Activated naive CD4-positive, alpha-beta T cell treated with anti-CD3 and anti-CD28 coated beads, Interleukin-2, amount 50 U/mL, for 72 hours (primary cell): Measurements from ENCODE around the gene SNX8. TPM values are rescaled to one million over a fixed set of nuclear protein-coding genes. Genes with fewer than 3 reads are reported as not detected.
A peak's percentile ranks its signal among the peaks of the same experiment; 100 is the strongest.
"Not testable (repeated sequence)": the region's sequence is repeated elsewhere in the genome, so short reads cannot be mapped to it uniquely, and the experiment has no call there.

Experiments
- ATAC-seq, 2 donors: fragments of 150-1000 bp; cut with Tn5 transposase; 2 replicates each; pipeline ENCODE4 v1.10.0; 2021; ENCODE audit warnings: mild to moderate bottlenecking in 2 of 2, moderate library complexity in 2 of 2
- DNase-seq, 2 donors: peaks; one replicate each; pipeline ENCODE4 v3.0.0; 2021 to 2022; ENCODE audit warnings: low spot score in 2 of 2
- H3K27ac Mint-ChIP-seq, 2 donors: one replicate each; pipeline ENCODE4 v1.8.0; 2022; ENCODE audit warnings: mild to moderate bottlenecking in 2 of 2, mixed read lengths in 2 of 2
- H3K36me3 Mint-ChIP-seq, 2 donors: one replicate each; pipeline ENCODE4 v1.8.0; 2022; ENCODE audit warnings: mixed read lengths in 2 of 2
- H3K9me3 Mint-ChIP-seq, 2 donors: one replicate each; pipeline ENCODE4 v1.8.0; 2022; ENCODE audit warnings: mixed read lengths in 2 of 2
- total RNA-seq, 2 donors: library from RNA; stranded (reverse); gene quantifications; one replicate each; pipeline ENCODE4 v1.2.3, GENCODE V29; 2022

SNX8 gene
- total RNA-seq, 2 donors from 2014 or later = 35.6 to 36.1 TPM

DNA sequence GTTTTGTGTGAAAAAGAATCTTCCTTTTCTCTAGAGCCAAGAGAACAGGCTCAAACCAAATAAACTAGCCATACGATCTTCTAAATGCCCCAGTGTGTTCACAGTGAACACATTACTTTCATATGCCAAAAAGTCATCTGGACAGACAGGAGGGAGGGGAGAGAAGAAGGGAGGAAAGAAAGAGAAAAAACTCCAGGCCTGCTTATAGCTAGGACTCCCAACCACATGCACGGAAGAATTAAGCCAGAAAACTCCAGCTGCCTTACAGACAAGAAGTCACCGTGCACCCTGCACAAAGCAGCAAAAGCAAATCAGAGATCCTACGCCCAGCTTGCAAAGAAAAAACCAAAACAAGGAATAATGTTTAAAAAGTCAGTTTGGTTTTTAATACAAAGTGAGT lies 34.3 kb downstream of the SNX8 start:
- DNase-seq (no peak), ATAC-seq (no peak)
- Mint-ChIP-seq H3K9me3 (no peaks in the 10 kb centered on the region), H3K36me3 (no peaks in the 10 kb centered on the region), H3K27ac (peak overlapping the region in 1 of 2 donors; percentile 23)

DNA sequence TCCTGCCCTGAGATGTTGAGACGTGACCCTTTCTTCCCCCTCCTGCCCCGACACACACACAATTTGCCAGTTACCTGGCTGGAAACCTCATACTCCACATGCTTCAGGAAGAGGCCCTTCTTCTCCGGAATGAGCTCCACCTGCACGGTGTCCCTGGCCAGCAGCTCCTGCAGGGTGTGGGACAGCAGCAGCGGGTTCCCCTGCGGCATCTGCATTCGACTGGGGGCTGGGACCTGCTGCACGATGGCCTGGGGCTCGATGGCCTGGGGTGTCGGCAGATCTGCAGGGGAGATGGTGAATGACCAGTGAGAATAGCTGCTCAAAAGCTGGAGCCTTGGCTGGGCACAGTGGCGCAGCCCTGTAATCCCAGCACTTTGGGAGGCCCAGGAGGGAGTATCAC lies 36.2 kb downstream of the SNX8 start:
- Mint-ChIP-seq H3K27ac (no peak overlapping the region), H3K36me3 (no peaks in the 10 kb centered on the region), H3K9me3 (no peaks in the 10 kb centered on the region)
- DNase-seq = no peak
- ATAC-seq = no peak

DNA sequence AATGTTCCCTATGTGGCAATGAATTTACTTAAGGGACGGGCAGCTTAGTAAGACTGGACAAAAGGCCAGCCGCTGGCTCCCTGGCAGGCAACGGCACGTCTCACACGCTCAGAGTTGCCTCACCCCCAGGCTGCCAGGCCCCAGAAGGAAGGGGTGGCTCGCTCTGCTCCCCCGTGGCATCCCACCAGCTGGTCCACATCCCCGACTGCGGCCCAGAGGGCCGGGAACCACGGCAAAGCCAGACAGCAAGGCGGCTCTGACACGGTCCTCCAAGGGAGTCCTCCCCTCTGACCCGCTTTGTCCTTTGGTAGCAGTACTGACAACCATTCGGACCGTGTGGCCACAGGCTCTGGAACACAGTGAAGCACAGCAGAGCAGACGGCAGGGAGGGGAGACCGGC lies 38.1 kb downstream of the SNX8 start:
- ATAC-seq (no peak), DNase-seq (no peak)
- no peaks in the 10 kb centered on the region for H3K36me3 Mint-ChIP-seq
- H3K27ac Mint-ChIP-seq = no peak overlapping the region
- no peaks in the 10 kb centered on the region for H3K9me3 Mint-ChIP-seq

DNA sequence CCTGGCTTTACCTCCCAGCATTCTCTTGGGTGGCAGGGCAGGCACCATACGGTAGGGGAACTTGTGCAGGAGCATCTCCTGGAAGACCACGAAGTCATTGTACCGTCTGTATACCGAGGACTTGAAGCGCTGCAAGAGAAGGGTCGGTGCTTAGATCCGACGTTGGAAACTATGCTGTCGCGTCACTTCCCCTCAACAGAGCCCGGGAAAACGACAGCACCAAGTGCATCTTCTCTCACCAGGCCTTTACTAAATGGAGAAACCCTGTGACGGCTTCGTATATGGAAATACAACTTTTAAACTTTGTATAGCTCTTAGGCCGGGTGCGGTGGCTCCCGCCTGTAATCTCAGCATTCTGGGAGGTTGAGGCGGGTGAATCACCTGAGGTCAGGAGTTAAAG lies 39.1 kb downstream of the SNX8 start:
- H3K9me3 Mint-ChIP-seq = no peaks in the 10 kb centered on the region
- no peaks in the 10 kb centered on the region for H3K36me3 Mint-ChIP-seq
- ATAC-seq = no peak

DNA sequence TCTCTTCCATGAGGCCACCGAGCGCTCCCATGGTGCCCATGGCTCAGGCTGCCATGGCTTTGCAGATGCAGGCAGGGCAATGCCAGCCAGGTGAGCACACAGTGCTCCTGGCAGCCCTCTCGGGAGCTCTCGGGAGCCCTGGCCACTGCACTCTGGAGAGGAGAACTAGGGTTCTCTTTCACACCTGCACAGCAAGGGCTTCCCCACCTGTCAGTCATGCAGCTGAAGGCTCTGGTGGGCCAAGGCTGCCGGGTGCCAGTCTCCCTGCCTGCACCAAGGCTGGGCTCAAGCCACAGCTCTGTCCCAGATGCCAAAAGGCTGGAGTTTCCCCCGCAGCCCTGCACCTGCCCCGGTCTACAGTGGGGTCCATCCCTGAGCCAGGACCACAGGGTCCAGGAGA lies 39.6 kb downstream of the SNX8 start:
- no peaks in the 10 kb centered on the region for H3K9me3 Mint-ChIP-seq
- DNase-seq (no peak), ATAC-seq (no peak)
- no peak overlapping the region for H3K27ac Mint-ChIP-seq
- H3K36me3 Mint-ChIP-seq = no peaks in the 10 kb centered on the region

More for the DNA sequence above, 39.1 kb downstream of the SNX8 start:
- peak overlapping the region in 1 of 2 donors; percentile 50 for H3K27ac Mint-ChIP-seq
- DNase-seq = no peak

DNA sequence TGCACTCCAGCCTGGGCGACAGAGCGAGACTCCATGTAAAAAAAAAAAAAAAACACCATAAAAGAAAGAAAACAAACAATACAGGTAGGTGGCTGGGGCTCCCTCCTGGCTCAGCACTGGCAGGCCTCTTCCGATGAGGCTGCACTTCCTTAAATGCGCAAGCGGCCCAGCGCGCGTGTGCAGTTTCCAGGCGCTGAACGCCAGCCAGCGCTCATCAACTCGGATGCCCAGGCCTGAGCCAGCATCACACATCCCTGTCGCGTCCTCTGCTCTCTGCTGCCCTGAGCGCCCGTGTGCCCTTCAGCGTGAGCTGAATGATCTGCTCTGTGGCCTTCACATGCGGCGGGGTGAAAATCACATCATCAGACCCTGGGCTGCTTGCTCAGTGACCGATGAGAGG lies 40.4 kb downstream of the SNX8 start:
- Mint-ChIP-seq H3K27ac (no peak overlapping the region), H3K9me3 (no peaks in the 10 kb centered on the region), H3K36me3 (no peaks in the 10 kb centered on the region)
- ATAC-seq (no peak), DNase-seq (no peak)

DNA sequence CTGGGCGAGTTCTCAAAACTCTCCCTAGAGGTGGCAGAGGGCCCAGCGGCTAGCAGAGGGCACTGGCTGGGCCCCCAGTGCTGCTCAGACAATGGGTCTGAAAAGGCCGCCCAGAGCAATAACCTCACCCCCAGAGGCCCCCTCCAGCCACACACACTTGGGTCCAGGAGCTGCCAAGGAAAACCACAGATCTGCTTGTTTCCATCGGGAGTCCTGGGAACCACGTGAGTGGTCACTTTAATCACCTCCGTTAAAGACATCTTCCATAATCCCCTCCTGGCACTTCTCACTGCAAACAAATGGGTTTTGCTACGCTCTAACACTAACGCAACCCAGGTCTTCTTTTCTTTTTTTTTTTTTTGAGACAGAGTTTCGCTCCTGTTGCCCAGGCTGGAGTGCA lies 42.2 kb downstream of the SNX8 start:
- Mint-ChIP-seq H3K9me3 (no peaks in the 10 kb centered on the region), H3K27ac (peak overlapping the region in 1 of 2 donors; percentile 44), H3K36me3 (no peaks in the 10 kb centered on the region)
- ATAC-seq (no peak), DNase-seq (no peak)

DNA sequence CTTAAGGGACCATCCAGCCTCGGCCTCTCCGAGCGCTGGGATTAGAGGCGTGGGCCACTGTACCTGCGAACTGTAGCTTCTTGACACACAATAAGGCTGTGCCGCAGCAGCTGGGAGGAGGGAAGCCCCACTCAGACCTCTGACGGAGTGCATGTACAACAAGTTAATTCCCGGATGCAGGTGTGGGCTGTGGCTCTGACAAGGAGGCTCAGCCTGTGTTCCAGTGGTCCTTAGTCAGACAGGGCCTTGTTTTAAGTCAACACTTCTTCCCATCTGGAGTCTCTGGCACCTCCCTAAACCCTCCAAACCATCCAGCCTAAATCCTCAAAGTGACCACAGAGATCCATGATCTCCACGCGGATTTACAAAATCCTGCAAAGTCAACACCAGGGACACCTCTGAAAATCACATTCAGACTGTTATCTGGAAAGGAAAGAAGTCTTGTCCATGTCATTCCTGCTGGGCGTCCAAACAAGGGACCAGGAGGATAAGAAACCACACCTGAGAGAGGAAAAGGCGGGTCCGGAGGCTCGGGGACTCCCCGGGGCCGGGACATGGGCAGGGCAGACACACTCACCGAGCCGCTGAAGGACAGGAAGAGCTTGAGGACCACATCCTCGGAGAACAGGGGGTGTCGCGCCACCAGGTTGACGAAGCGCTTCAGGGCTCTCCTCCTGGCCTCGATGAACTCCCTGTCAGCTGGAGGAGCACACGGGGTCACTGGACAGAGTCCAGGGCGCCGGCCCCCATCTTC lies 42.8 kb downstream of the SNX8 start:
- DNase-seq (no peak), ATAC-seq (no peak)
- no peaks in the 10 kb centered on the region for H3K36me3 Mint-ChIP-seq
- no peak overlapping the region for H3K27ac Mint-ChIP-seq
- H3K9me3 Mint-ChIP-seq = no peaks in the 10 kb centered on the region

DNA sequence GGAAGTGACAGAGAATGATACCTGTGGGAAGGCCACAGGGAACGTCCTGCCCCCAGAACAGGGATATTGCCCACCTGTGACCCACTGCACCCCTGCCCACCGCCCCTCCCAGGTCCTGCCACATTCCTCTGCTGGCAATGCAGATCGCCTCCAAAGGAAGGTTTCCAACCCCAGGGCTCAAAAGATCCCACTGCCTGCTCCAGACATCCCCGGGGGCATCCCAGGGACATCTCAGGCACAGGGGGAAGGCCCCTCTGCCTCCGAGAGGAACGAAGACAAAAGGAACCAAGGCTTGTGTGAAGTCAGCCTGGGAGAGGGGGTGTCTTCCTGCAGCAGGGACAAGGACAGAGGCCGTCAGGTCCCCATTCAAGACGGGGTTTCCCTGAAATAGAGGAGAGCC lies 43.7 kb downstream of the SNX8 start:
- no peak overlapping the region for H3K27ac Mint-ChIP-seq
- H3K36me3 Mint-ChIP-seq = no peaks in the 10 kb centered on the region
- H3K9me3 Mint-ChIP-seq = no peaks in the 10 kb centered on the region
- no peak for ATAC-seq
- no peak for DNase-seq

DNA sequence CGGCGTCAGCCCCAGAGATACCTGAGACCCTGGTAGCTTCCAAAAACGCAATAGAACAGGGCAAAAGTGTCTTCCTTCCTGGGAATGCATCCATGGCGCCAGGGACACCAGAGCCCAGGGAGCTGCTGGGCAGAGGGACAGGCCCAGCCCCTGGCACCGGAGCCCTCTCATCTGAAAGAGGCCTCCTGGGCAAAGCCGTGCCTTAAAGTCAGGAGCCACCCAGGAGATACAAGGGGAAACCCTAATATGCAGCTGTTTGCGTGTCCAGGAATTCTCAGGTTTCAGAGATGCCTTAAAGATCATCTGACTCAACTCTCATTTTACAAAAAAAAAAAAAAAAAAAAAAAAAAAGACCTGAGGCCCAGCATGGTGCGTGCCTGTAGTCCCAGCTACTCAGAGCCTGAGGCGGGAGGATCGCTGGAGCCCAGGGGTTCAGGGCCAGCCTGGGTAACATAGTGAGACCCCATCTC lies 44.2 kb downstream of the SNX8 start:
- no peaks in the 10 kb centered on the region for H3K9me3 Mint-ChIP-seq
- no peaks in the 10 kb centered on the region for H3K36me3 Mint-ChIP-seq
- no peak overlapping the region for H3K27ac Mint-ChIP-seq
- ATAC-seq (no peak), DNase-seq (no peak)

DNA sequence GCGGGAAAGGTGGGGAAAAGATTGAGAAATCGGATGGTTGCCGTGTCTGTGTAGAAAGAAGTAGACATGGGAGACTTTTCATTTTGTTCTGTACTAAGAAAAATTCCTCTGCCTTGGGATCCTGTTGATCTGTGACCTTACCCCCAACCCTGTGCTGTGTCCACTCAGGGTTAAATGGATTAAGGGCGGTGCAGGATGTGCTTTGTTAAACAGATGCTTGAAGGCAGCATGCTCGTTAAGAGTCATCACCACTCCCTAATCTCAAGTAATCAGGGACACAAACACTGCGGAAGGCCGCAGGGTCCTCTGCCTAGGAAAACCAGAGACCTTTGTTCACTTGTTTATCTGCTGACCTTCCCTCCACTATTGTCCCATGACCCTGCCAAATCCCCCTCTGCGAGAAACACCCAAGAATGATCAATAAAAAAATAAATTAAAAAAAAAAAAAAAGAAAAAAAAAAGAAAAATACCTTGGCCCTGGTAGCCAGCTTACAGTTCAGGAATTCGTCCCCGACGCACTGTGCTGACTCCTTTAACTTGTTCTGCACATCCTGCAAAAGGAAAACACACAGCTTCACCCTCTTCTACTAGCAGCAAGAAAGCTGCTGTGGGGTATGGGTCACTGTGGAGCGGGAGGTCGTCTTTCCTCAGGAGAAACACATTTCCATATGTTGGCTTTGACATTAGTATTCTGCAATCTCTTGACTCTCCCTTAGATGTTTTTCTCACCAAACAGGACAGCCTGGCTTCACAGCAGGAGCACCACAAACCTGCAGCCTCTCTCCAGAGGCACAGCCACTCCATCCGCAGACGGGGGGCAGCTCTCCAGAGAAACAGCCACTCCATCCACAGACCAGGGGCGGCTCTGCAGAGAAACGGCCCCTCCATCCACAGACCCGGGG lies 44.9 kb downstream of the SNX8 start:
- not testable (repeated sequence) for H3K27ac Mint-ChIP-seq, H3K36me3 Mint-ChIP-seq, H3K9me3 Mint-ChIP-seq, DNase-seq, ATAC-seq

DNA sequence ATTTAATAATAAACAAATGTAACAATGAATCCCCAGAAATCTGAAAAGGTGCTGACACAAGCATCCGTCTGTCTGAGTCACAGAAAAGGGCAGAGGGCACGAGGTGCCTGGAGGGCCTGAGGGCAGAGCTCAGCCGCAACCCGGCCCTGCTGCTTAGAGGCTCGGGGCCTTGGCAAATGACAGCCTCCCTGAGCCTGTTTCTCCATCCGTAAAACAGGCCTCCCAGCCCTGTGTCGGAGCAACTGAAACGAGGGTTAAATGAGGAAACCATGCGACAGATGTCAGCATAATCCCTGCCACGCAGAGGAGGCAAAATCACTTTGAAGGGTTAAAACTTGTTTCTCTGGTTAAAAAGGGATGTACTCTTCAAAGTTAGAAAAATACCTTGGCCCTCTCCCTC lies 47.3 kb downstream of the SNX8 start:
- Mint-ChIP-seq H3K36me3 (peaks cover 6 to 8% of the 10 kb centered on the region in 2 donors), H3K9me3 (no peaks in the 10 kb centered on the region)
- ATAC-seq = no peak

DNA sequence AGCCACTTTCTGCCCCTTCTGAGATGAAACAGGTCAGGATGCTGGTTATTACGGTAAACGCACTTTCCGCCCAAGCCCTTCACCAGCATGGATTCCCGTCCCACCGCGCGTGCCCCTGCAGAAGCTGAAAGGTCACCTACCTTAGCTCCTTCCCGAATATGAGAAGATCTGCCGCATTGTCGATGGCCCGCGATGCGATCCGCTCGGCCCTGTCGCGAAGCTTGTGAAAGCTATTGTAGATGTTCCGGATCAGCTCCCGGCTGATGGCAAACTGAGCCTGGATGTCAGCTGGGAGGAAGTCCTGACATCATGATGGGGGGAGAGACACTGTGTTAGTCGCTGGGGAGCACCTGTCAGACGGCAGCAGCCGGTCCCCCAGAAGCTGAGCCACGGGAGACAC lies 50.1 kb downstream of the SNX8 start:
- no peak for ATAC-seq
- Mint-ChIP-seq H3K27ac (no peak overlapping the region), H3K36me3 (peaks cover 6 to 8% of the 10 kb centered on the region in 2 donors), H3K9me3 (no peaks in the 10 kb centered on the region)
- DNase-seq = no peak

More for the DNA sequence above, 47.3 kb downstream of the SNX8 start:
- peak overlapping the region in 1 of 2 donors; percentile 74 for H3K27ac Mint-ChIP-seq
- DNase-seq = no peak

DNA sequence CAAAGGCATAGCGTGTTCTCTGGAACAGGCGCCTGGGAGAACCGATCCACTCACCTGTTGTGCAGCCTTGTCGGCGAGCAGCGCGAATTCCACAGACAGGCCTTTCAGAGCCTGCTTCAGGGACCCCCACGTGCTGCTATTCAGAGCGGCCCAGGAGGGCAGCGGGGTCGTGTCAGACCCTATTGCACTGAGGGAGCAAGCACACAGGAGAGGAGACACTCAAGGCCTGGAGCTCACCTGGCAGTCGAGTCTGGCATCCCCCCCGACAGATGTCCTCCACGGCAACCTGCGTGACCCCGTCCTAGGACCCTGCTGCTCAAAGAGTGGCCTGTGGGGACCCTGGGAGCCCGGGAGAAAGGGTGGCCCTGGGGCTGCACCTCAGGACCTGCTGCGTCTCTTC lies 51.1 kb downstream of the SNX8 start:
- DNase-seq (no peak), ATAC-seq (no peak)
- Mint-ChIP-seq H3K36me3 (peaks cover 6 to 8% of the 10 kb centered on the region in 2 donors), H3K27ac (no peak overlapping the region), H3K9me3 (no peaks in the 10 kb centered on the region)

DNA sequence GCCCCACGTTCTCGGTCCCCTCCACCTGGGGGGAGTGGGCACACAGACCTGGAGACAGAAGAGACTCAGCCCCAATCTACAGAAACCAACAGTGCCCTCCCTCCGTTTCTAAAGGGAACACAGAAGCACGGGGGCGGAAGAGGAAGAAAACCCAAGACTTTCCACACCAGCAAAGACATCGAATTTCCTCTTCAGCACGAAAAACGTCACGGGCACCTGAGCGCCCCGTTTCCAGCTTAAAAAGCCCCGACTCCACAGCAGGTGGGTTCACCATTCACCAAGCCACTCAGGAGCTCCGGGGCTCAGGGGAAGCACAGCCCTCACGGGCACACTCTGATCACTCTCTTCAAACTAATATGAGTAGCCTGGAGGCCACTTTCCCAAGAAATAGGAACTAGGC lies 52.6 kb downstream of the SNX8 start:
- Mint-ChIP-seq H3K36me3 (peaks cover 6 to 8% of the 10 kb centered on the region in 2 donors), H3K27ac (peak overlapping the region; percentile 81 to 94), H3K9me3 (no peaks in the 10 kb centered on the region)
- ATAC-seq = peak; percentile 47 to 52
- DNase-seq = no peak

DNA sequence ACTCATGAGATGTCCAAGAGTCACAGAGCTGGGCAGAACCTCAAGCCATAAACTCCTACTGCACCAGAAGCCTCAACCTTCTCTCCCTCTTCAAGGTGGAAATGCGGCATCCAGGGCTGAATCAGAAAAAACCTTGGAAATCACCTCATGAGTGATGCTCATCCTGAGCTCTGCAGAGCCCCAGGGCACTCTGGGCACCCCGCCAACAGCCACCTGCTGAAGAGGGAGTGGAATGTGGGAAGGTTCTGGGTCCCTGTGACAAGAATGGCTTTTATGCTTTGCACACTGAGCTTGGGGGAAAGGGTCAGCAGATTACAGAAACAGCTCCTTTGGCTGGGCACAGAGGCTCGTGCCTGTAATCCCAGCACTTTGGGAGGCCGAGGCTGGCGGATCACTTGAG lies 53.4 kb downstream of the SNX8 start:
- H3K36me3 Mint-ChIP-seq = peaks cover 6 to 8% of the 10 kb centered on the region in 2 donors
- ATAC-seq (no peak), DNase-seq (no peak)
- peak overlapping the region in 1 of 2 donors; percentile 81 for H3K27ac Mint-ChIP-seq
- no peaks in the 10 kb centered on the region for H3K9me3 Mint-ChIP-seq

DNA sequence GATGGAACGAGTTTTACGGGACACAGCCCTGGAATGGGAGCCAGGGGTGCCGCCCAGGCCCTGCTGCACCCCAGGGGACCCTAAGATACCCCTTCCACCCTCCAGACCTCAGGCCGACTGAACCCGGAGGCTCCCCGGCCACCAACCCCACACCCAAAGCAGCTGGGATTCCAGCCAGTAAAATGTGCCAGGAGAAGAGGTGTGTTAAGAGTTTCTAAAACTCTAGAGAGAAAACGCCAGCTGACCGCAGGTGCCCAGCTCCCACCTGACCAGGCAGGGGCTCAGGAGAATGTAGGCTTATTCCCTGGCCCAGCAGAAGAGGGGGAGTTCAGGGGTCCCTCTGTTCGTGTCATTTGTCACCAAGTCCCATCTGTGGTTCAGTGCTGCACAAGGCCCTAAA lies 54.8 kb downstream of the SNX8 start:
- H3K27ac Mint-ChIP-seq = peak overlapping the region in 1 of 2 donors; percentile 41
- no peak for DNase-seq

More for the DNA sequence above, 54.8 kb downstream of the SNX8 start:
- no peak for ATAC-seq
- peaks cover 6 to 7% of the 10 kb centered on the region in 2 donors for H3K36me3 Mint-ChIP-seq
- H3K9me3 Mint-ChIP-seq = no peaks in the 10 kb centered on the region
